Dermis blood vessel endothelial cell (primary cell): ENCODE data around the gene BCL7C. TPM values are rescaled to one million over a fixed set of nuclear protein-coding genes. Genes with fewer than 3 reads are reported as not detected.

ENCODE experiments used
- DNase-seq: peaks from one replicate; pipeline ENCODE4 v3.0.0; 2010
- total RNA-seq: library from RNA; depleted of rRNA; stranded (reverse); fragments of >200 nt; gene quantifications from 2 replicates; pipeline ENCODE4 v1.2.3, GENCODE V29; 2014

BCL7C gene
- total RNA-seq, 1 donor from 2014 or later, result 58.0 TPM

DNA sequence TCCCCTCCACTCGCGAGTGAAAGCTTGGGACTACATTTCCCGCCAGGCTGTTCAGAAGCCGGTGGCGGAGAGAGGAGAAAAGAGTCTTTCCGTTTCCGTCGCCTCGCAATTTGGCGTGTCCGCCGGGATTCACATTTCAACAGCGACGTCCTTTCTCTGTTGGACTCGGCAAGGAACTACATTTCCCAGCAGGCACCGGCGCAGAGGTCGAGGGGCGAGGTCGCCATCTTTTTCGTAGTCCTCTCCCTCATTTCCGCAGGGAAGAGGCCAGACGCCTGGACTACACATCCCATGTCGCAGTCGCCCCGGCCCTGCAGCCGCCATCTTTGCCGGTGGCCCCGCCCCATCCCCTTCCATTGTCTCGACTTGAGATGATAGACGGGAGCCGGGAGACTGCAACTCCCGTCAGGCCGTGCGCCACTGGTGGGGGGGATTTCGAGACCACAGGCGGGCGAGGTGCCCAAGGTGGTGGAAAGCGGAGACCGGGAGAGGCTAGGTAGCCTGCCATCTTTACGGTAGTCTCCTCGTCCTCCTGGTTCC is 28.6 kb upstream of the BCL7C start:
- DNase-seq, result peak; percentile 100

GRCh38 chr16:30921748-30922419 is 28.0 kb upstream of the BCL7C start:
- DNase-seq, result peak; percentile 94

- no peak for DNase-seq
These were observed 27.5 kb upstream of the BCL7C start for GRCh38 chr16:30921459-30921747.

GRCh38 chr16:30920891-30921290 is 27.0 kb upstream of the BCL7C start:
- no peak for DNase-seq

DNA sequence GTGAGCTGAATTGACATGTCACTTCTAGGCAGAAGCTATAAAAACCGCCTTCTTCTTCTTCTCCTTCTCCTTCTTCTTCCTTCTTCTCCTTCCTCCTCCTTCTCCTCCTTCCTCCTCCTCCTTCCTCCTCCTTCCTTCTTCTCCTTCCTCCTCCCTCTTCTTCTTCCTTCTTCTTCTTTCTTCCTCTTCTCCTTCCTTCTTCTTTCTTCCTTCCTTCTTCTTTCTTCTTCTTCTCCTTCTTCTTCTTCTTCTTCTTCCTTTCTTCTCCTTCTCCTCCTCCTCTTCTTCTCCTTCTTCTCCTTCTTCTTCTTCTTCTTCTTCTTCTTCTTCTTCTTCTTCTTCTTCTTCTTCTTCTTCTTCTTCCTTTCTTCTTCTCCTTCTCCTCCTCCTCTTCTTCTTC is 24.7 kb upstream of the BCL7C start:
- no peak for DNase-seq

DNA sequence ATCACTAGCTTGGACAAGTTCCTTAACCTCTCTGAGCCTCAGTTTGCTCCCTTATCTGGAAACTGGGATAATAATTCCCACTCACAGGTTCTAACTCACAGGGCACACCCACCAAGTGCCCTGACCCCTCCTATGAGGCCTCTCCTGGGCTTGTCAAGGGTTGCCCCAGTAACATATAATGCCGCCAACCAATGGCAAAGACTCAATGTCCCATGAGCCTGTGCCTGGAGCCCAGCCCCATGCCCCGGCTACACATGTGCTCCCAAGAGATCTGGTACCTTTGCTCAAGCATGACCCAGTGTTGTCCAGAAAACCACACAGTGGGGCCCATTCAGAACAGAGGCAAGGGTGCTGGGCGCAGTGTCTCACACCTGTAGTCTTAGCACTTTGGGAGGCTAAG is 21.0 kb upstream of the BCL7C start:
- DNase-seq, result no peak

GRCh38 chr16:30912794-30913412 is 19.0 kb upstream of the BCL7C start:
- no peak for DNase-seq

- DNase-seq, result no peak
These were observed 16.7 kb upstream of the BCL7C start for GRCh38 chr16:30910427-30911029.

DNA sequence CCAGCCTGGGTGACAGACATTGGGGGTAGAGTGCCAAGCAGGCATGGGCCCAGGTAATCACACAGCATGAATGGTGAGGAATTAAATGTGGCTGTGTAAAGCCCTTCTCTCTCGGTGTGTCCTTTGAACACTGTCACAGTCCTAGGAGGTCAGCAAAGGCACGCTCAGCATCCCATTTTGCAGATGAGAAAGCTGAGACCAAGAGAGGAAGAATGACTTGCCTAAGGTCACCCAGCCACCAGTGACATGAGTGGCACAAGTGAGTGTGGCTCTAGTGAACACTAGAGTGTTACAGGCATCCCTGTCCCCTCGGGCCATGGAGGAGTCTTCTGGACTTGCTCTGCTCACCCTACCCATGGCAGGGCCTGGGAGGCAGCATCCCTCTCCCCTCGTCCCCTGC is 13.2 kb upstream of the BCL7C start:
- DNase-seq, result no peak

DNA sequence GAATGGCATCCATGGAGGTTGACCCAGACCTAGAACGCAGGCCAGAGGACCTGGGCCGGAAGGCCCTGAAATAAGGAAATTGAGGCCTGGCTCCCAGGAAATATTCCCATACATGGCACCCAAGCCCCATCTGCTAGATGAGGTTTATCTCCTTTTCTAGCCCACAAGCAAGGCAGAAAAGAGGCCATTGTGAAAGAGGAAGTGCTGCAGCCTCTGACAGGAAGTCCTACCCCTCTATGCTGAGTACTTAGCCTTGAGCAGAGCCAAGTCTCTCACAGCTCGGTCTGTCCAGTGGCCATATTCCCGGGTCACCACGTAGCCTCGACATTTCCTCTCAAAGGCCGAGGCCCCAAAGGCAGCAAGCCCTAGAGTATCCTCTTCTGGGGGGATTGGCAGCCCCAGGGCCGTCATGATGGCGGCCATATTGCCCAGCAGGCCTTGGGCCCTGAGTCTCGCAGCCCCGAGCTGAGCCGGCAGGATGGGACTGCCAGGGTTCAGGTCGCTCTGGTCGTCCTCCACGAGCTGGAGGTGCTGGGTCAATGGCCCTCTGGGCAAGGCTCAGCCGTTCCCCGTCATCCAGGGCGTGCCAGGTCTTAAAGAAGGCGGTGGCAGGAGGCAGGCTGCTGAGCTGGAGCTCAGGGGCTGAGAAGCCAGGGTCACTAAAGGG is 10.4 kb upstream of the BCL7C start:
- no peak for DNase-seq

DNA sequence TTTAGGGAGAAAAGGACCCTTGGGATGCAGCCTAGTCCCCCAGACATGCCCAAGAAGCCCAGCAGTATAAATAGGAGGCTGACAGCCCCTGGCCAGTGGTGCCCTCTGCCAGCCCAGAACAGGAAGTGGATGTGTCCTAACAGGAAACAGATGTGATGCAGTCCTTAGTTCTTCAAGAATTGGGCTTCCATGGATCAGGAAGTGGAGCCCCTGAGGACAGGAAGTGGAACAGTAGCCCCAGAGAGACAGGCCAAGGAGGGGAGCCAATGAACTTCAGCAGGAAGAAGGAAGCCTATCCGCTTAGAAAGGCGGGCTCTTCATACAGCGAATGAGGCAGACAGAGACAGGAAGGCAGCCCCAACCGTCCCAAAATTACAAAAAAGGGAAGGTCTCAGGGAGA is 9.7 kb upstream of the BCL7C start:
- DNase-seq, result peak; percentile 79

DNA sequence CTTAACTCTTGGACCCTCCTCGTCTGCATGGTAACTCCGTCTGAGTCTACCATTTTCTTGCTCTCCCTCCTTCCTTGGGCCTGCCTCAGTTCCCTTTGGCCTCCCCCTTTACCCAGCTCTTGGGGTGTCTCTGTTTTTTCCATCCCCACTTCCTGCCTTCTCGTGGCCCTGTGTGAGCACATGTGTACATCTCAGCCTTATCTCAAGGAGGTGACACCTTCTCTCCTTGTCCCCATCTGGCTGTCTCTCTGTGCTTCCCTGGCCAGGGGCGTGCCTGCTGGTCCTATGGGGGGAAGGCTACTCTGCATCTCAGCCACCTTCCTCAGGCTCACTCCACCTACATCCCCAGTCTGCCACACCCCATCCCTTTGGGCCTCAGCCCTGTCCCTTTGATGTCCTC is 9.1 kb upstream of the BCL7C start:
- no peak for DNase-seq

DNA sequence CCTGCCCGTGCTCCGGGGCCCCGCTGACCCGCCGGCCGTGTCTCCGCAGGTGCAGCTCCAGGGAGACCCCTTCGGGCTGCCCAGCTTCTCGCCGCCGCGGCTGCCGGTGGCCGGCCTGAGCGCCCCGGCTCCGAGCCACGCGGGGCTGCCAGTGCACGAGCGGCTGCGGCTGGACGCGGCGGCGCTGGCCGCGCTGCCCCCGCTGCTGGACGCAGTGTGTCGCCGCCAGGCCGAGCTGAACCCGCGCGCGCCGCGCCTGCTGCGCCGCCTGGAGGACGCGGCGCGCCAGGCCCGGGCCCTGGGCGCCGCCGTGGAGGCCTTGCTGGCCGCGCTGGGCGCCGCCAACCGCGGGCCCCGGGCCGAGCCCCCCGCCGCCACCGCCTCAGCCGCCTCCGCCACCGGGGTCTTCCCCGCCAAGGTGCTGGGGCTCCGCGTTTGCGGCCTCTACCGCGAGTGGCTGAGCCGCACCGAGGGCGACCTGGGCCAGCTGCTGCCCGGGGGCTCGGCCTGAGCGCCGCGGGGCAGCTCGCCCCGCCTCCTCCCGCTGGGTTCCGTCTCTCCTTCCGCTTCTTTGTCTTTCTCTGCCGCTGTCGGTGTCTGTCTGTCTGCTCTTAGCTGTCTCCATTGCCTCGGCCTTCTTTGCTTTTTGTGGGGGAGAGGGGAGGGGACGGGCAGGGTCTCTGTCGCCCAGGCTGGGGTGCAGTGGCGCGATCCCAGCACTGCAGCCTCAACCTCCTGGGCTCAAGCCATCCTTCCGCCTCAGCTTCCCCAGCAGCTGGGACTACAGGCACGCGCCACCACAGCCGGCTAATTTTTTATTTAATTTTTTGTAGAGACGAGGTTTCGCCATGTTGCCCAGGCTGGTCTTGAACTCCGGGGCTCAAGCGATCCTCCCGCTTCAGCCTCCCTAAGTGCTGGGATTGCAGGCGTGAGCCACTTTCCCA is 8.4 kb upstream of the BCL7C start:
- DNase-seq, result peak; percentile 83

- no peak for DNase-seq
These were observed 7.5 kb upstream of the BCL7C start for GRCh38 chr16:30901201-30902028.

GRCh38 chr16:30900588-30900987 is 6.7 kb upstream of the BCL7C start:
- DNase-seq, result no peak

GRCh38 chr16:30899794-30900193 is 5.9 kb upstream of the BCL7C start:
- DNase-seq, result no peak

DNA sequence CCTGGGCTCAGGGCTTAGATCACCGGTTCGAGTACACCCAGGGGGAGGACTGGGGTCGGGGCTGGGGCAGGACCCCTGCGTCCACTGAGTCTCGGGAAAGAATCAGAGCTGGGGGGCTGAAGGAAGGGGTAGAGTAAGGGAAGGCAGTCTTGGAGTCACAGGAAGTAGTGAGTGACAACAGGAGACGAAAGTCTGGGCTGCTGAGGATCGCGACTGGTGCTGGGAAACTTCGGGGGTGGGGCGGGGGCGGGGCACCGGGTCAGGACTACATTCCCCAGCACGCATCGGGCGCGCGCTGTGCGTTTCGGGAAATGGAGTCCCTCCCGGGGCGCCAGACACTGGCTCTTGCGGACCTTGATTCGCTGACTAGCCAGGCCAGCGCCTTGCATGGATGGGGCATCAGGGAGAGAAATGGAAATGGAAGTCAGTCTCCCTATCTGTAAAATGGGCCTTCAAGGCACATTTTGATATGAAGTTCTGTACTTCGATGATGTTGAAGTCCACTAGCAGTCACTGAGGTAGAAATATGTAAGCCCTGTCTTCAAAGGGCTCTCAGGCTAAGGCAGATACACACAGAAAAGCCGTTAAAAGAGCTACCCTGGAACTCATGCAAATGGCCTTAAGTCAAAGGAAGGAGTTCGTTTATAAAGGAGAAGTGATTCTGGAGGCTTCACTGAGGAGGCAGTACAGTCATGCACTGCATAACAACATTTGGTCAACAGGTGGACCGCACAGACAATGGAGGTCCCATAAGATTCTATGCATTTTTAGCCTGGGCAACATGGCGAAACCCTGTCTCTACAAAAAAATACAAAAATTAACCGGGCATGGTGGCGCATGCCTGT is 3.2 kb upstream of the BCL7C start:
- peak; percentile 92 for DNase-seq

DNA sequence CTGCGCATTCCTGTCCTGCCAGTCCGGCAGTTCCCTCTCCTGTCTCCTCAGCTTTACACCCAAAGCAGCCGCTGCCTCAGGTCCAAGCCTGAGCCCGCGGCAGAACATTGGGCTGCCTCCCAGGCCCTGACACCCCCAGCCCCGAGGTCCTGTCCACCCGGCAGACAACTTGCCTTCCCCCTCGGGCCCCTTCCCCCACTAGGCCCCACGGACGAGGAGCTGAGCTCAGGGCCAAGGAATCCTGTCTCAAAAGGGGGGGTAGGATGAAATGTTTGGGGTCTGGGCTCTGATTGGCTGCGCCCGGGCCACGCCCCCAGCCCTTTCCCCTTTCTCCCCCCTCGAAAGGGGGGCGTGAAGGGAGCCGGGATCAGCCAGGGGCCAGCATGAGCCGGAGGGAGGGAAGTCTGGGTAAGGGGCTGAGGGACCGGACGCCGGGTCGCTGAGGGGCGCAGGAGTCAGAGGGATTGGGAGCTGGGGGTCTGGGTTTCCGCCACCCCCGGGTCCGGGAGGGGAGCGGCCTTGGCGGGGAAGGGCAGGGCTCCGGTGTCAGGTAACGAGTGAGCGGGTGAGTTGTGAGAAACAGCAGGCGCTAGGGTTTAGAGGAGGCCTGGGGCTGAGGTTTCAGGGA is 2.5 kb upstream of the BCL7C start, which contains the start of gene CTF1:
Gene CTF1, plus strand, starts transcription at position 354 of the 628 bp plus-strand sequence. Its CDS starts 30 bp downstream, at position 384.
- peak; percentile 54 for DNase-seq

GRCh38 chr16:30895627-30896260 is 1.9 kb upstream of the BCL7C start:
- no peak for DNase-seq
